CD4-positive, alpha-beta T cell treated with Interleukin-2 at 100 ng/mL for 4 hours (primary cell): ENCODE results near the gene TMEM169.
A peak's percentile ranks its signal among the peaks of the same experiment; 100 is the strongest.

Source experiments
- DNase-seq: peaks from one replicate; pipeline ENCODE4 v3.0.0-alpha.2; 2020; ENCODE audit warnings: low spot score

Gene TMEM169, protein sequence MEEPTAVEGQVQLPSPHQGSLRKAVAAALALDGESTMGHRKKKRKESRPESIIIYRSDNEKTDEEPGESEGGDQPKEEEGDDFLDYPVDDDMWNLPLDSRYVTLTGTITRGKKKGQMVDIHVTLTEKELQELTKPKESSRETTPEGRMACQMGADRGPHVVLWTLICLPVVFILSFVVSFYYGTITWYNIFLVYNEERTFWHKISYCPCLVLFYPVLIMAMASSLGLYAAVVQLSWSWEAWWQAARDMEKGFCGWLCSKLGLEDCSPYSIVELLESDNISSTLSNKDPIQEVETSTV

DNA sequence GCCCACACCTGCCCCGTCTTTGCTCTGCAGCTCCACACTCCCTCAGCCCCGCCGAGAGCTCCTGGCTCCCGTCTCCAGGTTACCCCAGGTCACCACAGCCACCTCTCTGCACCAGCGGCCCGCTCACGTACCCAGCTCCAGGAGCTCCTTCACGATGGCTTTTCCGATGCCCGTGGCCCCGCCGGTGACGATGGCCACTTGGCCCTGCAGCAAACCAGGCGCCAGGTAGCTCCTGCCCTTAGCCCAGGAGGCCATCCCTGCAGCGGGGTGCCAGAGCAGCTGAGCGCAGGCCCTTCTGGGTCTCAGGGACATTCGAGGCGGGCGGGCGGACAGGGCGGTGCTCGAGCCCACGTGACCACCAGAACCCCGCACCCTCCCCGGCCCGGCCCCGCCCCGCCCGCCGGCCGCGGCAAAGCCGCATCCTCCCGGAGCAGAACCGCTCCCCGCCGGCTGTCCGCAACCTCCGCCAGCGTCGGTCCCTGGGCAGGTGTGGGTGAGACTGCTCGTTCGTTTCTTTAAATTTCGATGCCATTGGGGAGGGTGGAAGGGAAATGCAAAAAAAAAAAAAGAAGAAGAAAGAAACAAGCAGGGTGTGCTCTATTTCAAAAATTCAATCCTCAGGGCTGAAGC, at the start of gene TMEM169, which contains the start of gene PECR:
TMEM169 (plus strand) TSS at position 433 of the 630 bp plus-strand sequence. CDS start 14,045 bp downstream, outside the sequence.
PECR (minus strand) TSS at position 323 of the 630 bp plus-strand sequence; CDS start at position 255, 68 bp downstream.
- peak; percentile 70 for DNase-seq

DNA sequence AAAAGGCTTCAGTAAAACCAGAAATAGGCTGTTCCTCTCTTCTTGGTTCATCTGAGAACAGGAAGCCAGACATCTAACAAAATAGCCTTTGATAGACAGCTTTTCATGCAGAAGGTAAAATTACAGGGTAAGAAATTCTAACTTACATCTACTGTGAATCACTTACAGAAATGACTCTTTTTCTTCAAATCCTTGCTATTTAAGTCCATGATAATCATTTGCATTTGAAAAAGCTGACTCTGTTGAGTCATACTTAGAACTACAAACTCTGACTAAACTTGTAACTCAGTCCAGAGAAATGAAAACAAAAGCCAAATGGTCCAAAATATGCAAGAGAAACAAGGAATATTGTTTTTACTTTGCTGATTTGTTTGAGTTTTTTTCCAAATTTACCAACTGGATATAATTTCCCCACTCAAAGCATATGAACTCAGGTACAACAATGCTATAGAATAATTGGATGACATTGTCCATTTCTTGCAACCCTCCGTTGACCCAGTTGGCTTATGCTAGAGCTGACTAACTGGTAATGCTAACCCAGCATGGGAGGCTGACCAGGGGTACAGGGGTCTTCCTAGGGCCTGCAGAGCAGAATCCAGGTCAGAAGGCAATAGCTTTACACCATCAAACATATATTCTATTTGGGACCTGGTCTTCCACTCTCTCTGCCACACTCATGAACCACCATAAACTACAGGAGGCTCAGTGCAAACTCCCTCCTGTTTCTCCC, 49.6 kb upstream of the TMEM169 start:
- DNase-seq: no peak

DNA sequence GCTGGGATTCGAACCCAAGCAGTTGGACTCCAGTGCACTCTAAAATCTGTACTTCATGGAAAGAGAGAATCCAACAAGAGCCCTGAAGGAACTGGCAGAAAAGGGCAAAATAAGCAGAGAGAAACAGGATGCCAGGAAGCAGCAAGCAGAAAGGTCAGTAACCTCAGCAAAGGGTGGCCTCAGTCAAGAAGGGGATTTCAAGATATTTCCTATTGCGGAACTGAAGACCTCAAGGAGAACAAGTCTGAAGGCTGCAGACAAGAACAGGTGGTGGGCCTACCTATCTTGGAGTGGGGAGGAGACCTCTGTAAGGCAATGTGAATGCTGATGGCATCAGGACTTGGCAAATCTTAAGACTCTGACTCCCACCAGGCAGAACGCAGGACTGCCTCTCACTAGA, 48.3 kb upstream of the TMEM169 start:
- DNase-seq: no peak

DNA sequence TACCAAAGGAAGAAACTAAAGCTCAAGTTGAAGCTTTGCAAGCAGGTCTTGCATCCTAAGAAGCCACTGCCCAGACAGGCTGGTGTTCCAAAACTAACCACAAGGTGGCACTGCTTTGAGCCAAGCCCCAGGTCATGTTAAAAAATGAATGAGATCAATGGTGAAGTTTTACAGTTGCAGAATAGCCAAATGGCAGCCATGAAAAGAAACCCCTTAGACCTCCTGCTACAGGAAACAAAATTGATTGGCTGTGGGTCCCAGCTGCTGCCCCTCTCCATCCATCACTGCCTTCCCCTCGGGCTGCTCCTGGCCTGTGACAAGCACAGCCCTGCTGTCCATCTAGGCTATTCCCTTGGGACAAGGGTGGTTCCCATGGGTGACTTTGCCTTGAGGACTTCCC, 47.7 kb upstream of the TMEM169 start:
- peak; percentile 84 for DNase-seq

DNA sequence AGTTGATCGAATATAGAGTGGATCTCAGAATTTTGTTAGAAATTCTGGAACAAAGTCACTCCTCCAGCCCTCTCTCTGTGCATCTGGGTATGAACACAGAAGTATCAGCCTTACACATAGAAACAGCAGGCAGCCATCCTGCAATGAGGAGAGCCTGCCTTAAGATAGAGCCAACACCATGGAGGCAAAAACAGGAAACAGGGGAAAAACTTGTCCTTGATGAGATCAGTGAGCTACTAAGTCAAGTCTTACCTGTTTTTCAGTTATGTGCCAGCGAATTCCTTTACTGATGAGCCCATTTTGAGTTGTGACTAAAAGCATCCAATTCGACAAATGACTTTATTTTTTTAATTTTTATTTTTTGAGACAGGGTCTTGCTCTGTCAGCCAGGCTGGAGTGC, 41.8 kb upstream of the TMEM169 start:
- no peak for DNase-seq

DNA sequence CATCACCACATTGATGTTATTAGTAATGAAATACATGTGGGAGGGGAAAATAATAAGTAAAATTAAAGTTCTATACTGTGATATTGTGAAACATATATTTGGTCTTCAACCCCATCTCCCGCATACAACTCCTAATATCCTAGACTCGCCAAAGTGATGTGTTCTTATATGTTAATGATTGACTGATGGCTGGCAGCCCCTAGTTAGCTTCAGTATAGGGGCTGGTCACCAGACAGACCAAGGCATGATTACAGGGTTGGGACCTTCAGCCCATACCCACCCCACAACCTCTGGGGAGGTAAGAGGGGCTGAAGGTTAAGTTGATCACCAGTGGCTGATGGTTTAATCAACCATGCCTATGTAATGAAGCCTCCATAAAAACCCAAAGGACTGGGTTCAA, 40.3 kb upstream of the TMEM169 start:
- no peak for DNase-seq

DNA sequence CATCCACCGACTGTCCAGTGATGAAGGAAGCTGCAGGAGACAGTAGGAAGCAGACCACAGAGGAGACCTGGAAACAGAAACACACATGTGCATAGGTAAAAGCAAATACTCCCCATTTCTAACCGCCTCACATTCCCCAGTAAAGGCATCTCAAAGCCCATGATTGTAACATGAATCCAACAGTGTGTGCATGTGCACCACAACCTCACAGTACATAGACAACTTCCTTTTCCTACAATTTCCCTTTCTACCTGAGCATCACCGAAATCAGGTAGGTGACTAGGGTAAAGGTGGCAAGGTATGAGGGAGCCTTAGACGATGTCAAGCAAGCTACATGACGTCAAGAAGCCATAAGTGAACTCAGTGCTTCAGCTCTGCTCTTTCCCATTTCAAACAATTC, 37.8 kb upstream of the TMEM169 start:
- no peak for DNase-seq

DNA sequence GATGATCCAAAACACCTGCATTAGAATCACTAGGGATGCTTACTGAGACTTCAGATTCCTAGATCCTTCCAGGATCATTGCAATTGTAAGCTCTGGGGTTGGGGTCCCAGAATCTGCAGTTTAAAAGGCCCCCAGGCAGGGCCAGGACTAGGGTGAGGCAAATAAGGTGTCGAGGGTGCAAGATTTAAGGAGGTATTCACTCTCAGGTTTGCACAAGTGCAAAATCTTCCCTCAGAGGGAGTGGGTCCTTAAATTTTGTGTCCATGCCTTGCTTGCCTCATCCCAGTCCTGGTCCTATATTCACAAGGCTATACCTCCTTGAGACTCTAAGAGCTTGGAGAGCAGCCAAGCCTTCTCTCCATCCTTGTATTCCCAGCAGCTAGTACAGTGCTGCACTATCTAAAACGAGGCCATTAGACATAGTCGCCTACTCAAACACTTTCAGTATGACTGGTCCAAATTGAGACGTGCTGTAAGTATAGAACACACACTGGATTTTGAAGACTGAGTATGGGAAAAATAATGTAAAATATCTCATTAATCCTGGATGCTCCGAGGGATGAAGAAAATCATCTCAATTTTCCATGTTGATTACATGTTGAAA, 36.7 kb upstream of the TMEM169 start:
- DNase-seq: no peak

DNA sequence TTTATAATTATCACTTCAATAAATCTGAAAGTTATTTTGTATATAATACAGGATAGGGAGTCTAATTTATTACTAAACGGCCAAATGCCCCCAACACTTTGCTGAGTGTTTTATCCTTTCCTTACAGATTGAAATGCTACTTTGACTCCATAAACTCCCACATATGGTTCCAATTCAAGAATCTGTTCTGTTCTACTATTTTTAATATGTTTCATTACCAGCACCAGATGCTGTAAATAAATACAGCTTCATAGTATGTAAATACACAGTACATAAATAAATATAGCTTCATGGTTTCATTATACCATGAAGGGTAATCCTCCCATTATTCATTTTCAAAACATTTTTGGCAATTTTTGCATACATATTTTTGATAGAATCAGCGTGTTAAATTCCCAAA, 34.3 kb upstream of the TMEM169 start:
- no peak for DNase-seq

DNA sequence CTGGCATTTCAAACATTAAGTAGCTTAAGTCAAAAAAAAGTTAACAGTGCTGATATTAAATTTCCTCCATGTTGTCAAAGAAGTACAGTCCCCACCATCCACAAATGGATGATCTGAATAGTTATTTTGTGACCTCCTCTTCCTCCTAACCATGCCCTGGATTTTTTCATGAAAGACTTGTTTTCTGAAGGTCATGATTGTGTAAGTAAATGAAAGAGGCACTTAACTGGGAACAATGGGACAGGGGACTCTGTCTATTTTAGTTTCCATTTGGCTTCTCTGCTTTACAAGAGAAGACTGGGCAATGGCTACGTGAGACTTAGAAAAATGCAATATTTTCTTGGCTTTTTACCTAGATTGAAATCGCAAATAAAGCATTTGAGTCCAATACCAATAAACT, 32.3 kb upstream of the TMEM169 start:
- DNase-seq: no peak

DNA sequence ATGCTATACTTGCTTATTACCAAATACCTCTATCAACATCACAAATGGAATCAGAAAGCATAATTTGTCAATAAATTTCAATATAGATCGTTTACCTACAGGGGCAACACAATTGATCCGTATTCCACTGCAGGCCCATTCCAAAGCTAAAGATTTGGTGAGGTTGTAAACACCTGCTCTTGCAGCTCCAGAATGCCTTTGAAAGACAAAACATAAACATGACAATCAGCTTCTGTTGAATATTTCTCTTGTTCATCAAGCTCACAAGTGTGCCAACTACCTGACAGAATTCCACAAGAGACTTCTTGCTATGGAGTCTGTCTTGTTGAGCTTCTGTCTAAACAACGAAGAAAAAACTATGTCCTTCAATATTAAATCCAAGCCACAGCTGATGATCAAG, 30.4 kb upstream of the TMEM169 start:
- DNase-seq: no peak

DNA sequence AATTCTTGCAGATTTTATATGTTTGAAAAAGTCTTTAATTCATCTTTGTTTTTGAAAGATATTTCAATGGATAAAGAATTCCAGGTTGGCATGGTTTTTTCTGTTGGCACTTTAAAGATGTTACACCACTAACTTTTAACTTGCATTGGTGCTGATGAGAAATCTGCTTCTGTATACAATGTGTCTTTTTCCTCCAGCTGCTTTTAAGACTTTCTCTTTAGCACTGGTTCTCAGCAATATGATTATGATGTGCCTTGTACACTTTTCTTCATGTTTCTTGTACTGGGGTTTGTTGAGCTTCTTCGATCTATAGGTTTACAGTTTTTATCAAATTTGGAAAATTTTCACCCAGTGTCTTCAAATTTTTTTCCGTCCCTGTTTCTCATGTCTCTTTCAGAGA, 29.3 kb upstream of the TMEM169 start:
- DNase-seq: no peak

DNA sequence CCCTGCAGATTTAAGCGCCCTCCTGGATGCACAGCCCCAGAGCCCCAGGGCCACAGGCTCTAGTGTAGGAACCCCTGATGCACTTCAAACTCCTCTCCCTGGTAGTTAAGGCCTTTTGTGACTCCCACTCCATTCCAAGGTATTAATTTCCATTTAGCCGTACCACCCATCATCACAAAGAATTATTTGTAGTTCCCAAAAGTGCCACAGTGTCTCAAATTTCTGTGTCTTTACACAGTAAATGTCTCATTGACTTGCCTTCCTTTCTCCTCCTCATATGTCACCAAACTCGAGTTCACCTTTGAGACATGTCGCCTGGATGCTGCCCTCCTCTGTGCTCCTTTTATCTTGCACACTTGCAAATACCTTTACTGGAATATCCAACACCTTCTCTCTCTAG, 26.0 kb upstream of the TMEM169 start:
- DNase-seq: no peak

DNA sequence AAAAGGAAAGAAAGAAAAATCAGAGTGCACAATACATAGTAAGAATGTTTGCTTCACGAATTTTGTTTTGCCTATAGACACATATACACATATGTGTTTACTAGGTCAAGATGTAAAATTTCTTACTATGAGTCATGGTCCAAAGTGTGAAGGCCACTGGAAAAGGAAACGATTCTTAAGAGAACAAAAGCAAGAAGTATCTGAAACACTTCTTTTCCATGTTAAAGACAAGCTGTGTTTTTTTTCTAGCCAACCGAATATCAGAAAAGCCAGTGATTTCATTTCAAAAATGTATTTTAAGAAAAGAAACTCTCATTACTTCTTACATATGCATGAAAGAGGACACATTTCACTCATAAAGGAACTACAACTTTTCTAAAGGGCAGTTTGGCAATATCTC, 25.0 kb upstream of the TMEM169 start:
- no peak for DNase-seq

DNA sequence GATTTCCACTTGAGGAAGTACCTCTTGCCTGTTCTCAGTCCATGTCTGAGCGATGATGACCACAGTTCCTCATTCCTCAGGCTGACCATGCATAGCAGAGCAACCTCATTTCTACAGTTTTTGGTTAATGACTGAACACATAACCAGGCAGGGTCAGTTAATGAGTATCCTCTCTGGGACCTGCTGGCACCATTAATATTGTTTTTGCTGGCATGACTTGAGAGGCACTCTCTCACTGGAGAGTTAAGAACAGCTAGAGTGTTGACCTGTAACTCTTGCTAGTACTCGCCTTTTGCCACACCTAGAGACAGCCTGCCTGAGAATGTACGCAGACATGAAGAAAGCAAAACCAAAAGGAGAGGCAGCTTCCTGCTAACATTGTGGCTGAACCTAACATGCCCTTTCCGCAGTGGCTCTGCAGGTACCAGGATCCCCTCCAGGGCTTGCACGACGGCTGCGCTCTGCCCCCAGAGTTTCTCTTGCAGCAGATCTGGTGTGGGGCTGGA, 24.0 kb upstream of the TMEM169 start:
- peak; percentile 69 for DNase-seq

DNA sequence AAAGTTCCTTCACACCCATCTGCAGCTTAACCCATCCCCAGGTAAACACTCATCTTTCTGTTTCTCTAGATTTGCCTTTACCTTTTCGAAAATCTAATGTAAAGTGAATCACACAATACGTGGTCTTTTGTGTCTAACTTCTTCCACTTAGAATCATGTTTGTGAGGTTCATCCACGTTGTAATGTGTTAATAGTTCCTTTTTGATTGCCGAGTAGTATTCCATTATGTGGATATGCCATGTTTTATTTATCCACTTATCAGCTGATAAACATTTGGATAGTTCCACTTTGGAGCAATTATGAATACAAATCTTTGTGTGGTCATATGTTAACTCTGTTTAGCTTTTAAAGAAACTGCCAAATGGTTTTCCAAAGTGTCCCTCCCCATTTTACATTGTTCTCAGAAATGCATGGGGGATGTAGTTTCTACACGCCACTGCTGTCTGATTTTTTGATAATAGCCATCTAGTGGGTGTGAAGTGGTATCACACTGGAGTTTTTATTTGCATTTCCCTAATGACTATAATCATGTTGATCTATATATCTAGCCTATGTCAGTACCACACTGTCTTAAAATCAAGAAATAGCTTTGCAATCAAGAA, 22.4 kb upstream of the TMEM169 start:
- peak; percentile 18 for DNase-seq

DNA sequence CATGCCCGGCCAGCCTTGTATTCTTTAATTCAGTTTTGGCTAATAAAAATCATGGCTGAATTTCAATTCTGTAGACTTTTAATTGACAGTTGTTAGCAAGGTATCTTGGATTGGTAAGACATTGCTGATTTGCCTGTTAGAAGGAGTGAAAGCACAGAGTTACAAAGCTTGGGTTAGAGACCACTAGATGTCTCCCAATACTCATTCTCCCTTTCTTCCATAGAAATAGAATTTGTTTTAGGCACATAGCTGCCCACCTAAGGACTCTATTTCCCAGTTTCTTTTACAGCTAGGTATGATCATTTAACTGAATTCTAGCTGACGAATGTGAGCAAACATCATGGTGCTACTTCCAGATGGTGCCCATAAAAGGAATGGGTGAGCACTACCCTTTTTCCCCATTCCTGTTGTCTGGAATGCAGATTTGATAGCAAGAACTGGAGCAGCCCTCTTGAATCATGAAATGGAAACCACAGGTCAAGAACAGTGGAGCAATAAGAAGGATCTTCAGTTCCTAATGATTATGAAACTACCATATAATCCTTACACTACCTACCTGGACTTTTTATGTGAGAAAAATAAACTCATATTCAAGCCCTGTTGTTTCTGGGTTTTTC, 17.6 kb upstream of the TMEM169 start:
- DNase-seq: no peak

DNA sequence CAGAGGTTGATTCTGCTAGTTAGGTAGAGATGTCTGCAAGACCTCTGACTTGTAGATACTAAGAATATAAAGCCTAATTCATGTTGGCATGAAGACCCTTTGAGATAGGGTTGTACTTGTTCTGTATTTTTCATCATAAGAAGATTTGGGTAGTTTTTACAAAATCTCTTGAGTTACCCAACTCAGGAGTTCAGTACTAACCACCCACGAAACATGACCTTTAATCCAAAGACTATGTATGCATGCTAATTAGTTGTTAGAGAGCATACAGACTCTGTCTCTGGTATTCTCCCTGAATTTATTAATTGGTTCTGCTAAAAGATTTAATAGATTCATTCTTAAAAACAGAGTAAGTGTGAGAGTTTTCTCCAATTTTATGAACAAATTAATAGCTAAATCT, 17.1 kb upstream of the TMEM169 start:
- no peak for DNase-seq

DNA sequence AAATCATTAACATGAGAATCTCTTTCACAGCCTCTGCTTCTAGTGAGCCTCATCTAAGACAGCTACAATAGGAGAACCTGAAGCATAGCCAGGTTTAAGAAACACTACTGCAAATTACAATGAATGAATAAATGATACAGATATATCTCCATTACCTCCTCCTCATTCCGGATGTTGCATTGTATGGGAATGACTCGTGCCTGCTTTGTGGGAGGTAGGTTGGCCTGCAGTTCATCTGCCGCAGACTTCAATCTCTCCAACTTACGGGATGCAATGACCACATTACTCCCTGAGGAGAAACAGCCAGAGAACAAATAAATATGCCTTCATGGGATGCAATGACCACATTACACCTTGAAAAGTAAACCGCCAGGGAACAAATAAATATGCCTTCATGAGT, 15.5 kb upstream of the TMEM169 start:
- DNase-seq: no peak

DNA sequence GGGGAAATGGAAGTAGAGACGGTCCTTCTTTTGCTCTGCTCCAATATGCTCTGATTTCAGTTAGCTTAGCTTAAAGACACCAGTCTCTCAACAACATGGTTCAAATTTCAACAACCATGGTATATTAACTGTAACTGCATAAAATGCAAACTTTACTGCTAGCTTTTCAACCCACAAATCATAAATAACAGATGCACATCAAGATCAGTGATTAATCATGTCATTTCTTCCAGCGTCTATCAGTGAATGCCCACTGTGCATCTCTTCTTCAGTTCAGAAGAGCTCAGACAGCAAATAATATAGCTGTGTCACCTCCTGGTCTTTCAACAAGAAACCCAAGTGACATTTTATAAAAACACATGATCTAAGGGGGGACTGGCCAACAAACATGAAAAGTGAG, 12.7 kb upstream of the TMEM169 start:
- DNase-seq: no peak

DNA sequence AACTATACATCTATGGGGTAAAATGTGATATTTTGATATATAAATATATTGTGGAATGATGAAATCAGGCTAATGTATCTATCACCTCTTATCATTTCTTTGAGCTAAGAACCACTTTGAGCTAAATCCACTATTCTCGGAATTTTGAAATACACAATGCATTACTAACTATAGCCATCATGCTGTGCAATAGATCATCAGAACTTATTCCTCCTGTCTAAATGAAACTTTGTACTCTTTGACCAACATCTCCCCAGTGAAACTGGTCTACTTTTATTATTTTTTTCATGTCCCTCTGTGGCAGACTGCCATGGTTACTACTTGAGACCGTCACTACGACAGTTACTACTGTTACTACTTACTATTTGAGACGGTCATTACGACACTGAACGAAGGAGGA, 11.5 kb upstream of the TMEM169 start:
- no peak for DNase-seq
